ENCODE measurements around the gene CENPV. TPM values are rescaled to one million over a fixed set of nuclear protein-coding genes. Genes with fewer than 3 reads are reported as not detected.

Gene CENPV
- total and polyA plus RNA-seq, 2 of the 13 experiments (the other 11 are each of a cell fraction or from before 2014, with no cell fraction given) = 193 to 292 TPM

DNA sequence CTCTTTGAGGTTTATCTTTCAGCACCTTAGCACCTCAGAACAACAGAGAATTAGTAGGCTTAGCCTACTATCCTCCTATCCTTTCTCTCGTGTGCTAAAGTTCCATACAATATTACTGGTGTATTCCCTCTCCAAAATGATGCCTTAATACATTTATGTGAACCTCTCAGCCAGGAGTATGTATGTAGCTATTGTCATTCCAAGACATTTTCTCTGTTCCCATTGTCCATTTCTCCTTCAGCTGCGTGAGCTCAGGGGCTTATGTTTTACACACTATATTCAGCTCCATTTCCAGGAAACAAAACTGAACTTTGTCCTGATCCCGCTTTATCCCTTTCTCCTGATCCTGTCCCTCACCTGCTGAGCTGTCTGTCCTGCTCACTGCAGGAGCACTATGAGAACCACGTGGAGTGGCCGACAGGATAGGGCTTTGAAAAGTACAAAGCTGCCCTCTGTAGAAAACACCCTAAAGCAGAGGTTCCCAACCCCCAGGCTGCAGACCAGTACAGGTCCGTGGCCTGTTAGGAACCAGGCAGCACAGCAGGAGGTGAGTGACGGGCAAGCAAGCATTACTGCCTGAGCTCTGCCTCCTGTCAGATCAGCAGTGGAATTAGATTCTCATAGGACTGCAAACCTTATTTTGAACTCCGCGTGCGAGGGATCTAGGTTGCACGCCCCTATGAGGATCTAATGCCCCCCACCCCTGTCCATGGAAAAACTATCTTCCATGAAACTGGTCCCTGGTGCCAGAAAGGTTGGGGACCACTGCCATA is 55.7 kb downstream of the CENPV start (continued):
- TF ChIP-seq, protein P1, sequence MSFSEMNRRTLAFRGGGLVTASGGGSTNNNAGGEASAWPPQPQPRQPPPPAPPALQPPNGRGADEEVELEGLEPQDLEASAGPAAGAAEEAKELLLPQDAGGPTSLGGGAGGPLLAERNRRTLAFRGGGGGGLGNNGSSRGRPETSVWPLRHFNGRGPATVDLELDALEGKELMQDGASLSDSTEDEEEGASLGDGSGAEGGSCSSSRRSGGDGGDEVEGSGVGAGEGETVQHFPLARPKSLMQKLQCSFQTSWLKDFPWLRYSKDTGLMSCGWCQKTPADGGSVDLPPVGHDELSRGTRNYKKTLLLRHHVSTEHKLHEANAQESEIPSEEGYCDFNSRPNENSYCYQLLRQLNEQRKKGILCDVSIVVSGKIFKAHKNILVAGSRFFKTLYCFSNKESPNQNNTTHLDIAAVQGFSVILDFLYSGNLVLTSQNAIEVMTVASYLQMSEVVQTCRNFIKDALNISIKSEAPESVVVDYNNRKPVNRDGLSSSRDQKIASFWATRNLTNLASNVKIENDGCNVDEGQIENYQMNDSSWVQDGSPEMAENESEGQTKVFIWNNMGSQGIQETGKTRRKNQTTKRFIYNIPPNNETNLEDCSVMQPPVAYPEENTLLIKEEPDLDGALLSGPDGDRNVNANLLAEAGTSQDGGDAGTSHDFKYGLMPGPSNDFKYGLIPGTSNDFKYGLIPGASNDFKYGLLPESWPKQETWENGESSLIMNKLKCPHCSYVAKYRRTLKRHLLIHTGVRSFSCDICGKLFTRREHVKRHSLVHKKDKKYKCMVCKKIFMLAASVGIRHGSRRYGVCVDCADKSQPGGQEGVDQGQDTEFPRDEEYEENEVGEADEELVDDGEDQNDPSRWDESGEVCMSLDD (CRISPR knock-in tag; IDR thresholded peaks at IDR 0.05; ENCODE audit: borderline replicate concordance) = no peak
- TF ChIP-seq NCOA5 (CRISPR knock-in tag; IDR thresholded peaks at IDR 0.05) = no peak
- 0 out of 2 replicates have a peak, but pooled peaks have one; percentile 46 for TF ChIP-seq ZBTB20 (CRISPR knock-in tag; IDR thresholded peaks at IDR 0.05; ENCODE audit: borderline replicate concordance, low read depth)
- peak; percentile 1 for TF ChIP-seq YY1 (IDR thresholded peaks at IDR 0.05; ENCODE audit: insufficient read depth, insufficient replicate concordance, low read depth, low read length)
- no peak for TF ChIP-seq IKZF4 (CRISPR knock-in tag; IDR thresholded peaks at IDR 0.05; ENCODE audit: borderline replicate concordance, low read depth, not compliant biosample characterization)
- TF ChIP-seq ZBTB42 (CRISPR knock-in tag; IDR thresholded peaks at IDR 0.05) = no peak
- no peak for TF ChIP-seq ZNF563 (CRISPR knock-in tag; IDR thresholded peaks at IDR 0.05)
- peak; percentile 96 for TF ChIP-seq MYC (CRISPR knock-in tag; IDR thresholded peaks at IDR 0.05; ENCODE audit: borderline replicate concordance)
- TF ChIP-seq AGO2 (optimal IDR thresholded peaks at IDR 0.05; ENCODE audit: low read depth, low read length) = no peak
- TF ChIP-seq, protein P2, sequence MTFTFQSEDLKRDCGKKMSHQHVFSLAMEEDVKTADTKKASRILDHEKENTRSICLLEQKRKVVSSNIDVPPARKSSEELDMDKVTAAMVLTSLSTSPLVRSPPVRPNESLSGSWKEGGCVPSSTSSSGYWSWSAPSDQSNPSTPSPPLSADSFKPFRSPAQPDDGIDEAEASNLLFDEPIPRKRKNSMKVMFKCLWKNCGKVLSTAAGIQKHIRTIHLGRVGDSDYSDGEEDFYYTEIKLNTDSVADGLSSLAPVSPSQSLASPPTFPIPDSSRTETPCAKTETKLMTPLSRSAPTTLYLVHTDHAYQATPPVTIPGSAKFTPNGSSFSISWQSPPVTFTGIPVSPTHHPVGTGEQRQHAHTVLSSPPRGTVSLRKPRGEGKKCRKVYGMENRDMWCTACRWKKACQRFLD (CRISPR knock-in tag; IDR thresholded peaks at IDR 0.05; ENCODE audit: borderline replicate concordance) = no peak
- TF ChIP-seq, protein P3, sequence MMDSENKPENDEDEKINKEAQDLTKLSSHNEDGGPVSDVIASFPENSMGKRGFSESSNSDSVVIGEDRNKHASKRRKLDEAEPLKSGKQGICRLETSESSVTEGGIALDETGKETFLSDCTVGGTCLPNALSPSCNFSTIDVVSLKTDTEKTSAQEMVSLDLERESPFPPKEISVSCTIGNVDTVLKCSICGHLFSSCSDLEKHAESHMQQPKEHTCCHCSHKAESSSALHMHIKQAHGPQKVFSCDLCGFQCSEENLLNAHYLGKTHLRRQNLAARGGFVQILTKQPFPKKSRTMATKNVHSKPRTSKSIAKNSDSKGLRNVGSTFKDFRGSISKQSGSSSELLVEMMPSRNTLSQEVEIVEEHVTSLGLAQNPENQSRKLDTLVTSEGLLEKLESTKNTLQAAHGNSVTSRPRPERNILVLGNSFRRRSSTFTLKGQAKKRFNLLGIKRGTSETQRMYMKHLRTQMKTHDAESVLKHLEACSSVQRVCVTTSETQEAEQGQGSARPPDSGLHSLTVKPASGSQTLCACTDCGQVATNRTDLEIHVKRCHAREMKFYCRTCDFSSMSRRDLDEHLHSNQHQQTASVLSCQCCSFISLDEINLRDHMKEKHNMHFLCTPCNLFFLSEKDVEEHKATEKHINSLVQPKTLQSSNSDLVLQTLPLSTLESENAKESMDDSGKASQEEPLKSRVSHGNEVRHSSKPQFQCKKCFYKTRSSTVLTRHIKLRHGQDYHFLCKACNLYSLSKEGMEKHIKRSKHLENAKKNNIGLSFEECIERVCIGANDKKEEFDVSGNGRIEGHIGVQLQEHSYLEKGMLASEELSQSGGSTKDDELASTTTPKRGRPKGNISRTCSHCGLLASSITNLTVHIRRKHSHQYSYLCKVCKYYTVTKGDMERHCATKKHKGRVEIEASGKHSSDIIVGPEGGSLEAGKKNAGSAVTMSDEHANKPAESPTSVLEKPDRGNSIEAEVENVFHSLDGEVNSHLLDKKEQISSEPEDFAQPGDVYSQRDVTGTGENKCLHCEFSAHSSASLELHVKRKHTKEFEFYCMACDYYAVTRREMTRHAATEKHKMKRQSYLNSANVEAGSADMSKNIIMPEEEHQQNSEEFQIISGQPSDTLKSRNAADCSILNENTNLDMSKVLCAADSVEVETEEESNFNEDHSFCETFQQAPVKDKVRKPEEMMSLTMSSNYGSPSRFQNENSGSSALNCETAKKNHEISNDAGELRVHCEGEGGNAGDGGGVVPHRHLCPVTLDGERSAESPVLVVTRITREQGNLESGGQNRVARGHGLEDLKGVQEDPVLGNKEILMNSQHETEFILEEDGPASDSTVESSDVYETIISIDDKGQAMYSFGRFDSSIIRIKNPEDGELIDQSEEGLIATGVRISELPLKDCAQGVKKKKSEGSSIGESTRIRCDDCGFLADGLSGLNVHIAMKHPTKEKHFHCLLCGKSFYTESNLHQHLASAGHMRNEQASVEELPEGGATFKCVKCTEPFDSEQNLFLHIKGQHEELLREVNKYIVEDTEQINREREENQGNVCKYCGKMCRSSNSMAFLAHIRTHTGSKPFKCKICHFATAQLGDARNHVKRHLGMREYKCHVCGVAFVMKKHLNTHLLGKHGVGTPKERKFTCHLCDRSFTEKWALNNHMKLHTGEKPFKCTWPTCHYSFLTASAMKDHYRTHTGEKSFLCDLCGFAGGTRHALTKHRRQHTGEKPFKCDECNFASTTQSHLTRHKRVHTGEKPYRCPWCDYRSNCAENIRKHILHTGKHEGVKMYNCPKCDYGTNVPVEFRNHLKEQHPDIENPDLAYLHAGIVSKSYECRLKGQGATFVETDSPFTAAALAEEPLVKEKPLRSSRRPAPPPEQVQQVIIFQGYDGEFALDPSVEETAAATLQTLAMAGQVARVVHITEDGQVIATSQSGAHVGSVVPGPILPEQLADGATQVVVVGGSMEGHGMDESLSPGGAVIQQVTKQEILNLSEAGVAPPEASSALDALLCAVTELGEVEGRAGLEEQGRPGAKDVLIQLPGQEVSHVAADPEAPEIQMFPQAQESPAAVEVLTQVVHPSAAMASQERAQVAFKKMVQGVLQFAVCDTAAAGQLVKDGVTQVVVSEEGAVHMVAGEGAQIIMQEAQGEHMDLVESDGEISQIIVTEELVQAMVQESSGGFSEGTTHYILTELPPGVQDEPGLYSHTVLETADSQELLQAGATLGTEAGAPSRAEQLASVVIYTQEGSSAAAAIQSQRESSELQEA (CRISPR knock-in tag; IDR thresholded peaks at IDR 0.05; ENCODE audit: not compliant biosample characterization) = no peak
- no peak for TF ChIP-seq SATB2 (CRISPR knock-in tag; IDR thresholded peaks at IDR 0.05)
- TF ChIP-seq, protein P4, sequence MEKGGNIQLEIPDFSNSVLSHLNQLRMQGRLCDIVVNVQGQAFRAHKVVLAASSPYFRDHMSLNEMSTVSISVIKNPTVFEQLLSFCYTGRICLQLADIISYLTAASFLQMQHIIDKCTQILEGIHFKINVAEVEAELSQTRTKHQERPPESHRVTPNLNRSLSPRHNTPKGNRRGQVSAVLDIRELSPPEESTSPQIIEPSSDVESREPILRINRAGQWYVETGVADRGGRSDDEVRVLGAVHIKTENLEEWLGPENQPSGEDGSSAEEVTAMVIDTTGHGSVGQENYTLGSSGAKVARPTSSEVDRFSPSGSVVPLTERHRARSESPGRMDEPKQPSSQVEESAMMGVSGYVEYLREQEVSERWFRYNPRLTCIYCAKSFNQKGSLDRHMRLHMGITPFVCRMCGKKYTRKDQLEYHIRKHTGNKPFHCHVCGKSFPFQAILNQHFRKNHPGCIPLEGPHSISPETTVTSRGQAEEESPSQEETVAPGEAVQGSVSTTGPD (CRISPR knock-in tag; IDR thresholded peaks at IDR 0.05) = no peak
- no peak for TF ChIP-seq SP140L (CRISPR knock-in tag; IDR thresholded peaks at IDR 0.05; ENCODE audit: borderline replicate concordance)

Measured in HepG2 (cell line).